Measurements from ENCODE around the gene RALA. TPM values are rescaled to one million over a fixed set of nuclear protein-coding genes. Genes with fewer than 3 reads are reported as not detected.

Gene RALA
- total RNA-seq, 1 experiment from 2014 or later = 27.3 TPM

GRCh38 chr7:39606941-39607340 lies 16.4 kb upstream of the RALA start:
- RAD21 ChIA-PET (ENCODE audit: low non-redundant PET in 1 of 2, low total read pairs in 2 of 2, uncharacterized antibody in 2 of 2, unreplicated experiment in 2 of 2) = no interaction called here
- Histone ChIP-seq H3K9ac (ENCODE audit: low read length) (no peak overlapping the region), H3K4me2 (ENCODE audit: low read length) (no peak overlapping the region), H3K27ac (ENCODE audit: low read depth, low read length) (no peak overlapping the region), H3K79me2 (ENCODE audit: insufficient read depth, low read length) (no peaks in the 10 kb centered on the region), H4K20me1 (ENCODE audit: insufficient read depth) (no peaks in the 10 kb centered on the region), H3K4me3 (replicated peaks in 1 of 2; ENCODE audit: low read depth in 1 of 2, low read length in 2 of 2) (no peak overlapping the region), H2AFZ (ENCODE audit: low read depth, low read length, poor library complexity, severe bottlenecking) (no peak overlapping the region), H3K9me3 (ENCODE audit: control insufficient read depth in 1 of 2, insufficient read depth in 1 of 2, low read depth in 1 of 2, low read length in 2 of 2) (no peaks in the 10 kb centered on the region), H3K9me2 (ENCODE audit: insufficient read depth) (no peaks in the 10 kb centered on the region), H3K27me3 (ENCODE audit: insufficient read depth, low read length) (no peaks in the 10 kb centered on the region), H3K36me3 (ENCODE audit: control insufficient read depth in 1 of 2, insufficient read depth in 2 of 2, low read length in 2 of 2) (no peaks in the 10 kb centered on the region), H3K4me1 (ENCODE audit: control insufficient read depth in 1 of 2, insufficient read depth in 2 of 2, low read length in 2 of 2) (peaks cover 0 to 10% of the 10 kb centered on the region in 2 experiments; a peak in 2 of 4 replicates)
- BruUV-seq (replicated peaks) = no TSS peak
- no peak for ATAC-seq
- intact Hi-C loops (cut with micrococcal nuclease) = no loop called here
- CTCF ChIA-PET = no interaction called here
- no peak for DNase-seq (ENCODE audit: low read depth, low spot score)
- POLR2A ChIA-PET = no interaction called here
- TF ChIP-seq FOSL1 (IDR thresholded peaks at IDR 0.05; ENCODE audit: low read depth) = no peak
- TF ChIP-seq ELF1 (IDR thresholded peaks at IDR 0.05; ENCODE audit: borderline replicate concordance, low read depth) = no peak
- TF ChIP-seq POLR2A (IDR thresholded peaks at IDR 0.05; ENCODE audit: borderline replicate concordance, extremely low read depth, insufficient read depth, insufficient read length) = no peak
- TF ChIP-seq, protein P1, sequence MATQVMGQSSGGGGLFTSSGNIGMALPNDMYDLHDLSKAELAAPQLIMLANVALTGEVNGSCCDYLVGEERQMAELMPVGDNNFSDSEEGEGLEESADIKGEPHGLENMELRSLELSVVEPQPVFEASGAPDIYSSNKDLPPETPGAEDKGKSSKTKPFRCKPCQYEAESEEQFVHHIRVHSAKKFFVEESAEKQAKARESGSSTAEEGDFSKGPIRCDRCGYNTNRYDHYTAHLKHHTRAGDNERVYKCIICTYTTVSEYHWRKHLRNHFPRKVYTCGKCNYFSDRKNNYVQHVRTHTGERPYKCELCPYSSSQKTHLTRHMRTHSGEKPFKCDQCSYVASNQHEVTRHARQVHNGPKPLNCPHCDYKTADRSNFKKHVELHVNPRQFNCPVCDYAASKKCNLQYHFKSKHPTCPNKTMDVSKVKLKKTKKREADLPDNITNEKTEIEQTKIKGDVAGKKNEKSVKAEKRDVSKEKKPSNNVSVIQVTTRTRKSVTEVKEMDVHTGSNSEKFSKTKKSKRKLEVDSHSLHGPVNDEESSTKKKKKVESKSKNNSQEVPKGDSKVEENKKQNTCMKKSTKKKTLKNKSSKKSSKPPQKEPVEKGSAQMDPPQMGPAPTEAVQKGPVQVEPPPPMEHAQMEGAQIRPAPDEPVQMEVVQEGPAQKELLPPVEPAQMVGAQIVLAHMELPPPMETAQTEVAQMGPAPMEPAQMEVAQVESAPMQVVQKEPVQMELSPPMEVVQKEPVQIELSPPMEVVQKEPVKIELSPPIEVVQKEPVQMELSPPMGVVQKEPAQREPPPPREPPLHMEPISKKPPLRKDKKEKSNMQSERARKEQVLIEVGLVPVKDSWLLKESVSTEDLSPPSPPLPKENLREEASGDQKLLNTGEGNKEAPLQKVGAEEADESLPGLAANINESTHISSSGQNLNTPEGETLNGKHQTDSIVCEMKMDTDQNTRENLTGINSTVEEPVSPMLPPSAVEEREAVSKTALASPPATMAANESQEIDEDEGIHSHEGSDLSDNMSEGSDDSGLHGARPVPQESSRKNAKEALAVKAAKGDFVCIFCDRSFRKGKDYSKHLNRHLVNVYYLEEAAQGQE (IDR thresholded peaks at IDR 0.05; ENCODE audit: low read depth) = no peak
- TF ChIP-seq ZFX (IDR thresholded peaks at IDR 0.05) = no peak
- TF ChIP-seq, protein P2, sequence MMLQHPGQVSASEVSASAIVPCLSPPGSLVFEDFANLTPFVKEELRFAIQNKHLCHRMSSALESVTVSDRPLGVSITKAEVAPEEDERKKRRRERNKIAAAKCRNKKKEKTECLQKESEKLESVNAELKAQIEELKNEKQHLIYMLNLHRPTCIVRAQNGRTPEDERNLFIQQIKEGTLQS (IDR thresholded peaks at IDR 0.05) = no peak
- no peak for TF ChIP-seq YY1 (IDR thresholded peaks at IDR 0.05; ENCODE audit: extremely low read depth, insufficient replicate concordance, low read depth, low read length)
- TF ChIP-seq TCF7L2 (IDR thresholded peaks at IDR 0.05; ENCODE audit: borderline replicate concordance, extremely low read depth, insufficient read depth, insufficient read length) = no peak
- TF ChIP-seq EGR1 (IDR thresholded peaks at IDR 0.05; ENCODE audit: low read depth) = no peak
- TF ChIP-seq CTCF (IDR thresholded peaks at IDR 0.05 in 2 of 3, conservative IDR thresholded peaks at IDR 0.05 in 1 of 3; ENCODE audit: borderline replicate concordance in 1 of 3, insufficient read depth in 1 of 3, low read depth in 2 of 3, low read length in 2 of 3) = no peak
- no peak for TF ChIP-seq ZNF274 (IDR thresholded peaks at IDR 0.05; ENCODE audit: low read depth, low read length)
- TF ChIP-seq SIN3A (IDR thresholded peaks at IDR 0.05; ENCODE audit: low read depth) = no peak
